Measurements from ENCODE around the gene TMEM115. TPM values are rescaled to one million over a fixed set of nuclear protein-coding genes. Genes with fewer than 3 reads are reported as not detected.

TMEM115 gene
- total RNA-seq, 1 donor from 2014 or later = 63.2 TPM

DNA sequence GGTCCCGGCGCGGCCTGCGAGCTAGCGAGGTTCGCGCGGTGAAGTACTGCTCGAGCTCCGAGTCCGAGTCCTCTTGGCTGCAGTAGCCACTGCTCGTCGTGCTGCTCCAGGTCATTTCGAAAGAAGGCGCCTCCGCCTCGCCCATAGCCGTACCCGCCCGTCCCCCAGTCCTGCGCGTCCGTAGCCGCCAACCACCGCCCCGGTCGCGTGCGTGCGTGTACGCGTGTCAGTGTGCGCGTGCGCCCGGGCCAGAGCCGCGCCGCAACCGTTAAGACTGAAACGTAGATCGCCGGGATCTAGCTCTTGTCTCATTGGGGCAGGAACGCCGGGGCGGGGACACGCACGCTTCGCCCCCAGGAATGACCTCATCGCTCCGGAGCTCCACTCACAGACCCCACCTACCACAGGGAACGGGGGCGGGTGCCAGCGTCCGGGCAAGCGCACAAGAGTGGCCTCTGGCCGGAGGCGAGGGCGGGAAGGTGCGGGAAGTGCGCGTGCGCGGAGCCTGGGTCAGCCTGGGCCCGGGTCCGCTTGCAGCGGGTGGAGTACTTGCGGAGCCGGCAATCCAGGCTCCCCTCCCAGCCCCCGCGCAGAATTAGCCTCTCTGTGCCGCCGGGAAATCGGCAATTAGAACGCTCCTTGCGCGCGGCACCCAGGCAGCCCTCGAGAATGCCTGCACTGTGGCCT lies 22.0 kb downstream of the TMEM115 start:
- Mint-ChIP-seq H3K36me3 (ENCODE audit: unreplicated experiment) (peaks cover under 1% of the 10 kb centered on the region), H3K27ac (ENCODE audit: unreplicated experiment) (peak overlapping the region; percentile 96), H3K9me3 (ENCODE audit: unreplicated experiment) (no peaks in the 10 kb centered on the region), H3K4me3 (ENCODE audit: unreplicated experiment) (peak overlapping the region; percentile 87), H3K27me3 (ENCODE audit: unreplicated experiment) (no peaks in the 10 kb centered on the region), H3K4me1 (ENCODE audit: unreplicated experiment) (peaks cover 55% of the 10 kb centered on the region)
- no peak for TF ChIP-seq CTCF (IDR thresholded peaks at IDR 0.05)
- DNase-seq (ENCODE audit: extremely low spot score, unreplicated experiment) = peak; percentile 100

DNA sequence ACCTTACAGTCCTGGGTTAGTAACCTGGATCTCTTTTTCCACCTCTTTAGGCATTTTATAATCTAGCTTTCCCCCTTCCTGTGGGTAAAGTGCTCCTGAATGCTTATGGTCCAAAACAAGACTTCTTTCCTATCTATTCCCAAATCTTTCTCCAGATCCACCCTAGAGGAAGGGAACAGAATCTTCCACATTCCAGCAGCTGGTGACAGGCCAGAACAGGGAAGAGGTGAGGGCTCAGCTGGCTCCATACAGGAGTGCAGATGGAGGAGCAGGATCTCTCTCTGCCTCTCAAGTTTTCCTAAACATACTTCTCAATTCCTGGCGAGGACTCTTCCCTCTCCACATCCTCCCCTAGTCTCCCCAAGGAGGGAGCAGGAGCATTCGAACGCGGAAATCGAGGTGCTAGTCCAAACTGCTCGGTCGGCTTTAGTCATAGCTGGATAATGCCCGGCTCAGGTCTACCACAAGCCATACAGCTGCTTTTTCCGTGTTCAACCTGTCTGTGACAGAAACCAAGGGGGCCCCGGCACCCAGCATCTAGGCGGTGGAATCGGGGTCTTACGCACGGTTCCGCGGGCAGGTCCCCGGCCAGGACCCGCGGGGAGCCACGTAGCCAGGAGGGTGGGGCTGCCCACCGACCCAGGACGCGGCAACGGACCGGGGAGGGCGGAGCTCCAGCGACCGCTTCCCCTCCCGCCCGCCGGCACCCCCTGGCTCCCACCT lies 22.7 kb downstream of the TMEM115 start:
- H3K4me1 Mint-ChIP-seq (ENCODE audit: unreplicated experiment) = peaks cover 55% of the 10 kb centered on the region

DNA sequence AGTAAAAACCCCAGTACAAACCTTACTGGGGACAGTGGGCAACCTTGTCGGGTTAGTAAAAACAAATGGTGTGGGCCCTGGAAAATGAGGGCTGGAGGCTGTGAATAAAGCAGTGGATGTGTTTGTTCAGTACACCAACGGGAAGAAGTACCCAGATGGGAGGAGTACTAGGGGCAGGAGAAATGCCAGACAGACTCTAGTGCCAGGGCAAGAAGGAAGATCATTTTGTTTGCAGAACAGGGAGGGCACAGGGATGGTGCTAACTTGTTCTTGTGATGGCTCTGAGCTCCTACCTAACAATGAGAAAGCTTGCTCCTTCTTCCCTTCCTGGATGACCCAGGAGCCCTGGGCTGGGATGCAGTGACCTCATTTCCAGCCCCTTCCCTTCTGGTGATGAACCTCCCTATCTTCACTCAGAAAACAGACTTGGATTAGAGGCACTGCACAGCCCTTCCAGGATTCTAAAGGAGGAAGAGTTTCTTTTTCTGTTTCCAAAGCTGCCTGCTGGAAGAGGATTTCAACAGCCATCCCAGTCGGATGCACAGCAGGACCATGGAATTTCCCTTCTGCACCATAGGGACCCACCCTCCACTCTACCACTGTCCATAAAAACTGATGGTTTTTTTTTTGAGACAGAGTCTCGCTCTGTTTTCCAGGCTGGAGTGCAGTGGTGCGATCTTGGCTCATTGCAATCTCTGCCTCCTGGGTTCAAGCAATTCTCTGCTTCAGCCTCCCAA lies 24.8 kb downstream of the TMEM115 start:
- no peak for DNase-seq (ENCODE audit: extremely low spot score, unreplicated experiment)

More for the DNA sequence above, 22.7 kb downstream of the TMEM115 start:
- no peaks in the 10 kb centered on the region for H3K9me3 Mint-ChIP-seq (ENCODE audit: unreplicated experiment)
- peak overlapping the region; percentile 87 for H3K4me3 Mint-ChIP-seq (ENCODE audit: unreplicated experiment)
- H3K36me3 Mint-ChIP-seq (ENCODE audit: unreplicated experiment) = peaks cover 5% of the 10 kb centered on the region
- TF ChIP-seq CTCF (IDR thresholded peaks at IDR 0.05) = no peak
- H3K27me3 Mint-ChIP-seq (ENCODE audit: unreplicated experiment) = no peaks in the 10 kb centered on the region
- DNase-seq (ENCODE audit: extremely low spot score, unreplicated experiment) = no peak
- H3K27ac Mint-ChIP-seq (ENCODE audit: unreplicated experiment) = peak overlapping the region; percentile 96

GRCh38 chr3:50333744-50334328 lies 25.5 kb downstream of the TMEM115 start:
- H3K27me3 Mint-ChIP-seq (ENCODE audit: unreplicated experiment) = no peaks in the 10 kb centered on the region
- DNase-seq (ENCODE audit: extremely low spot score, unreplicated experiment) = no peak
- no peak for TF ChIP-seq CTCF (IDR thresholded peaks at IDR 0.05)
- no peaks in the 10 kb centered on the region for H3K9me3 Mint-ChIP-seq (ENCODE audit: unreplicated experiment)
- H3K36me3 Mint-ChIP-seq (ENCODE audit: unreplicated experiment) = peaks cover 8% of the 10 kb centered on the region
- peak overlapping the region; percentile 47 for H3K27ac Mint-ChIP-seq (ENCODE audit: unreplicated experiment)
- H3K4me1 Mint-ChIP-seq (ENCODE audit: unreplicated experiment) = peaks cover 39% of the 10 kb centered on the region
- H3K4me3 Mint-ChIP-seq (ENCODE audit: unreplicated experiment) = no peak overlapping the region

More for the DNA sequence above, 24.8 kb downstream of the TMEM115 start:
- Mint-ChIP-seq H3K27ac (ENCODE audit: unreplicated experiment) (peak overlapping the region; percentile 65), H3K9me3 (ENCODE audit: unreplicated experiment) (no peaks in the 10 kb centered on the region), H3K4me1 (ENCODE audit: unreplicated experiment) (peaks cover 46% of the 10 kb centered on the region), H3K27me3 (ENCODE audit: unreplicated experiment) (no peaks in the 10 kb centered on the region), H3K4me3 (ENCODE audit: unreplicated experiment) (peak overlapping the region; percentile 37), H3K36me3 (ENCODE audit: unreplicated experiment) (peaks cover 8% of the 10 kb centered on the region)
- no peak for TF ChIP-seq CTCF (IDR thresholded peaks at IDR 0.05)
